ENCODE data around the gene POLN. TPM values are rescaled to one million over a fixed set of nuclear protein-coding genes. Genes with fewer than 3 reads are reported as not detected.
"Not testable (repeated sequence)": the region's sequence is repeated elsewhere in the genome, so short reads cannot be mapped to it uniquely, and the experiment has no call there.

Gene POLN
- total RNA-seq, 1 experiment from 2014 or later: 3.5 TPM

GRCh38 chr4:2036866-2037265 lies 205.1 kb downstream of the POLN start:
- no peaks in the 10 kb centered on the region for H3K9me3 Mint-ChIP-seq
- no peaks in the 10 kb centered on the region for H3K4me1 Mint-ChIP-seq
- ATAC-seq: no peak
- ChIA-PET CTCF (no interaction called here), POLR2A (no interaction called here)
- TF ChIP-seq TEAD1 (CRISPR knock-in tag; IDR thresholded peaks at IDR 0.05) (no peak), JAZF1 (CRISPR knock-in tag; IDR thresholded peaks at IDR 0.05) (no peak), EMX1 (CRISPR knock-in tag; IDR thresholded peaks at IDR 0.05) (no peak), RELA (CRISPR knock-in tag; IDR thresholded peaks at IDR 0.05; ENCODE audit: borderline replicate concordance) (no peak), ARID4B (CRISPR knock-in tag; IDR thresholded peaks at IDR 0.05; ENCODE audit: borderline replicate concordance) (no peak), AFF4 (CRISPR knock-in tag; IDR thresholded peaks at IDR 0.05; ENCODE audit: borderline replicate concordance) (no peak), MYBL2 (CRISPR knock-in tag; IDR thresholded peaks at IDR 0.05) (no peak), KAT7 (CRISPR knock-in tag; IDR thresholded peaks at IDR 0.05; ENCODE audit: borderline replicate concordance) (no peak), CREM (CRISPR knock-in tag; IDR thresholded peaks at IDR 0.05) (no peak), GTF2I (CRISPR knock-in tag; conservative IDR thresholded peaks at IDR 0.05) (no peak), ESRRA (CRISPR knock-in tag; IDR thresholded peaks at IDR 0.05; ENCODE audit: borderline replicate concordance) (no peak), ZNF219 (CRISPR knock-in tag; IDR thresholded peaks at IDR 0.05; ENCODE audit: borderline replicate concordance) (no peak), ZNF416 (CRISPR knock-in tag; IDR thresholded peaks at IDR 0.05) (no peak), ZNF281 (CRISPR knock-in tag; IDR thresholded peaks at IDR 0.05) (no peak), NR1H2 (CRISPR knock-in tag; IDR thresholded peaks at IDR 0.05) (no peak)
- no peak overlapping the region for H3K4me3 Mint-ChIP-seq
- H3K36me3 Mint-ChIP-seq: no peaks in the 10 kb centered on the region
- no peak for DNase-seq (ENCODE audit: low spot score)
- no peak overlapping the region for H3K27ac Mint-ChIP-seq
- peaks cover 79% of the 10 kb centered on the region for H3K27me3 Mint-ChIP-seq (ENCODE audit: low read depth)

GRCh38 chr4:2036327-2036726 lies 205.6 kb downstream of the POLN start:
- POLR2A ChIA-PET: interaction anchor here (1.2 kb wide), 1 partner anchor 27 kb away, joined by 3 read pairs; the partner anchor contains the start of gene NELFA

GRCh38 chr4:2031161-2031560 lies 210.8 kb downstream of the POLN start:
- DNase-seq (ENCODE audit: low spot score); H3K27ac Mint-ChIP-seq; H3K36me3 Mint-ChIP-seq; H3K4me1 Mint-ChIP-seq; POLR2A ChIA-PET; H3K4me3 Mint-ChIP-seq; ATAC-seq: not testable (repeated sequence)
- CTCF ChIA-PET: interaction anchor here (0.8 kb wide), 1 partner anchor 10 kb away, joined by 3 read pairs; a partner anchor contains a TSS
- Mint-ChIP-seq H3K27me3 (ENCODE audit: low read depth) (peaks cover 89% of the 10 kb centered on the region), H3K9me3 (peaks cover 15% of the 10 kb centered on the region)

More at GRCh38 chr4:2036327-2036726, 205.6 kb downstream of the POLN start:
- Mint-ChIP-seq H3K36me3 (no peaks in the 10 kb centered on the region), H3K27ac (no peak overlapping the region), H3K4me1 (no peaks in the 10 kb centered on the region), H3K9me3 (no peaks in the 10 kb centered on the region), H3K4me3 (no peak overlapping the region), H3K27me3 (ENCODE audit: low read depth) (peaks cover 75% of the 10 kb centered on the region)
- ATAC-seq: no peak
- CTCF ChIA-PET: no interaction called here
- TF ChIP-seq EMX1 (CRISPR knock-in tag; IDR thresholded peaks at IDR 0.05): no peak
- DNase-seq (ENCODE audit: low spot score): no peak

GRCh38 chr4:2027120-2027519 lies 214.8 kb downstream of the POLN start:
- Mint-ChIP-seq H3K27me3 (ENCODE audit: low read depth) (peaks cover 69% of the 10 kb centered on the region), H3K9me3 (peaks cover 26% of the 10 kb centered on the region)
- DNase-seq (ENCODE audit: low spot score); CTCF ChIA-PET; H3K27ac Mint-ChIP-seq; POLR2A ChIA-PET; H3K4me3 Mint-ChIP-seq; H3K4me1 Mint-ChIP-seq; ATAC-seq; H3K36me3 Mint-ChIP-seq: not testable (repeated sequence)

Measured in WTC11 (cell line).